ENCODE data around the gene SPOCD1. TPM values are rescaled to one million over a fixed set of nuclear protein-coding genes. Genes with fewer than 3 reads are reported as not detected.

Gene SPOCD1
- total RNA-seq, 1 donor from 2014 or later: not detected

DNA sequence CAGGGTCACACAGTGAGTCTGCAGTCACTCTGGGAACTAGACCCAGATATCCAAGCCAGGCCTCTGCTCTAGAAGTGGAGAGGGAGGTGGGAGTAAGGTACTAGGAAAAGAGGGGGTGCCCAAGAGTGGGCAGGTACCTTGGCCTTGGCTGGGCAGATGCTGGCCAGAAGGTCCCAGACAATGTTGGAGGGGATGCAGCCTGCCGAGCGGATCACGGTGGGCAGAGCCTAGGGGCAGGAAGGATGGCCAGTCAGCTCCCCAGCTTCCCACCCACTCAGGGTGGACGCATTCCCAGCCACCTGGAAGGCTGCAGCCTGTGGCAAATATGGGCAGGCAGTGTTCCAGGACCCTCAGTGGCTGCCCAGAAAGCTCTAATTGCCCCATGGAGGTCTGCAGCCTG is 23.3 kb downstream of the SPOCD1 start:
- no peaks in the 10 kb centered on the region for H3K36me3 ChIP-seq
- no peak for TF ChIP-seq CTCF (IDR thresholded peaks at IDR 0.05; ENCODE audit: borderline replicate concordance)
- H3K4me3 ChIP-seq: no peak overlapping the region
- H3K9me3 ChIP-seq (replicated peaks): no peaks in the 10 kb centered on the region
- DNase-seq: no peak
- no peak overlapping the region for H3K27ac ChIP-seq (replicated peaks)
- intact Hi-C loops (cut with micrococcal nuclease): loop anchor here (10.0 kb wide), 1 partner anchor 228 kb away; no protein-coding TSS in a partner anchor
- H3K4me1 ChIP-seq: peaks cover 16% of the 10 kb centered on the region
- peaks cover 45% of the 10 kb centered on the region for H3K27me3 ChIP-seq (ENCODE audit: low read depth)

DNA sequence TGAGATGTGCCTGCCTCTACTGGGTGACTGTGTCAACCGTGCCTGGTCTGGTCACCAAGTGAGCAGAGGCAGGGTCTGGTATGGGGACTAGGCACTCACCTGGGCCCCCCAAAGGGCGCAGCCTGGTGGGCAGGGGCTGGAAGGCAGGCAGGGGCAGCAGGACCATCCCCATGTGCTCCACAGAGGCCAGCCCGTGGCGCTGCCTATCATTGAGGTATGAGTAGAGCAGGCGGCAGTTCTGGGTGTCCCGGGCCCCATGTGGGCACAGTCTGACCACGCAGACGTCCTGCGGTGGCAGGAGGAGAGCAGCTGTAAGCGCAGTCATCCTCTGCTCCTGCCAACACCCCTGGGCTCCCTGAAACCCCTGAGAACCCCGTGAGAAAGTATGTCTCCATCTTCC is 23.7 kb downstream of the SPOCD1 start:
- no peak for DNase-seq
- Histone ChIP-seq H3K4me1 (peaks cover 16% of the 10 kb centered on the region), H3K9me3 (replicated peaks) (no peaks in the 10 kb centered on the region), H3K4me3 (no peak overlapping the region), H3K27ac (replicated peaks) (no peak overlapping the region), H3K27me3 (ENCODE audit: low read depth) (peaks cover 40% of the 10 kb centered on the region), H3K36me3 (no peaks in the 10 kb centered on the region)
- no peak for TF ChIP-seq CTCF (IDR thresholded peaks at IDR 0.05; ENCODE audit: borderline replicate concordance)
- intact Hi-C loops (cut with micrococcal nuclease): loop anchor here (10.0 kb wide), 1 partner anchor 227 kb away; no protein-coding TSS in a partner anchor

GRCh38 chr1:31791131-31791858 is 24.5 kb downstream of the SPOCD1 start:
- peaks cover 16% of the 10 kb centered on the region for H3K4me1 ChIP-seq
- no peaks in the 10 kb centered on the region for H3K36me3 ChIP-seq
- no peak overlapping the region for H3K27ac ChIP-seq (replicated peaks)
- H3K9me3 ChIP-seq (replicated peaks): no peaks in the 10 kb centered on the region
- H3K4me3 ChIP-seq: no peak overlapping the region
- intact Hi-C loops (cut with micrococcal nuclease): loop anchor here (10.0 kb wide), 1 partner anchor 226 kb away; no protein-coding TSS in a partner anchor
- peaks cover 32% of the 10 kb centered on the region for H3K27me3 ChIP-seq (ENCODE audit: low read depth)
- no peak for DNase-seq
- TF ChIP-seq CTCF (IDR thresholded peaks at IDR 0.05; ENCODE audit: borderline replicate concordance): no peak

- Histone ChIP-seq H3K27ac (replicated peaks) (no peak overlapping the region), H3K27me3 (ENCODE audit: low read depth) (peaks cover 26% of the 10 kb centered on the region), H3K9me3 (replicated peaks) (no peaks in the 10 kb centered on the region), H3K4me1 (peaks cover 16% of the 10 kb centered on the region), H3K36me3 (no peaks in the 10 kb centered on the region), H3K4me3 (no peak overlapping the region)
- intact Hi-C loops (cut with micrococcal nuclease): loop anchor here (10.0 kb wide), 1 partner anchor 226 kb away; no protein-coding TSS in a partner anchor
- DNase-seq: no peak
- TF ChIP-seq CTCF (IDR thresholded peaks at IDR 0.05; ENCODE audit: borderline replicate concordance): no peak
These were observed 25.2 kb downstream of the SPOCD1 start for GRCh38 chr1:31790641-31791091.

- Histone ChIP-seq H3K27ac (replicated peaks) (no peak overlapping the region), H3K4me1 (peaks cover 16% of the 10 kb centered on the region), H3K36me3 (no peaks in the 10 kb centered on the region), H3K27me3 (ENCODE audit: low read depth) (peaks cover 22% of the 10 kb centered on the region), H3K9me3 (replicated peaks) (no peaks in the 10 kb centered on the region), H3K4me3 (no peak overlapping the region)
- no peak for TF ChIP-seq CTCF (IDR thresholded peaks at IDR 0.05; ENCODE audit: borderline replicate concordance)
- no peak for DNase-seq
- intact Hi-C loops (cut with micrococcal nuclease): loop anchor here (10.0 kb wide), 1 partner anchor 225 kb away; no protein-coding TSS in a partner anchor
These were observed 25.7 kb downstream of the SPOCD1 start for GRCh38 chr1:31790140-31790539.

All from left ventricle myocardium inferior (tissue), 1 donor.